Aorta (tissue), 5 donors: Measurements from ENCODE around the gene DPYSL4. TPM values are rescaled to one million over a fixed set of nuclear protein-coding genes. Genes with fewer than 3 reads are reported as not detected.

ENCODE experiments used
- ATAC-seq: fragments of 200-7000 bp; cut with Tn5 transposase; one replicate; pipeline ENCODE4 v1.9.1; 2022; ENCODE audit warnings: moderate library complexity; ENCODE audit not compliant: low FRiP score
- DNase-seq, 2 donors: peaks; one replicate each; pipeline ENCODE4 v3.0.0-alpha.2; 2020
- H3K27ac ChIP-seq, 2 donors: one replicate each; pipeline ENCODE4 v1.5.1; 2013; ENCODE audit warnings: low read length in 2 of 2, mild to moderate bottlenecking in 2 of 2, moderate library complexity in 2 of 2, control low read depth in 1 of 2, inconsistent platforms in 1 of 2, low read depth in 1 of 2
- H3K27me3 ChIP-seq, 2 donors: one replicate each; pipeline ENCODE4 v1.6.1; 2013; ENCODE audit warnings: control low read depth in 1 of 2, low read length in 1 of 2, mild to moderate bottlenecking in 1 of 2, moderate library complexity in 1 of 2; ENCODE audit not compliant: insufficient read depth in 2 of 2, control insufficient read depth in 1 of 2
- H3K36me3 ChIP-seq, 2 donors: one replicate each; pipeline ENCODE4 v1.6.1; 2013; ENCODE audit warnings: control low read depth in 1 of 2, low read length in 1 of 2, mild to moderate bottlenecking in 1 of 2; ENCODE audit not compliant: insufficient read depth in 2 of 2, control insufficient read depth in 1 of 2
- H3K4me1 ChIP-seq, 2 donors: one replicate each; pipeline ENCODE4 v1.6.1; 2013; ENCODE audit warnings: low read length in 2 of 2, control low read depth in 1 of 2, mild to moderate bottlenecking in 1 of 2, moderate library complexity in 1 of 2; ENCODE audit not compliant: insufficient read depth in 2 of 2, control insufficient read depth in 1 of 2
- H3K4me3 ChIP-seq, 2 donors: one replicate each; pipeline ENCODE4 v1.5.1; 2013; ENCODE audit warnings: low read length in 2 of 2, control low read depth in 1 of 2, mild to moderate bottlenecking in 1 of 2
- H3K9me3 ChIP-seq: one replicate; pipeline ENCODE4 v1.6.1; 2013; ENCODE audit warnings: mild to moderate bottlenecking, low read length; ENCODE audit not compliant: control insufficient read depth
- WGBS, 2 donors: extraction: QIAGEN DNeasy Blood & Tissue Kit; methylation state at CpG; one replicate each; pipeline ENCODE4 v1.1.7; 2013; 5-methylcytosine and 5-hydroxymethylcytosine counted together
- intact Hi-C, 2 donors: fragments of 100-400 bp; cut with DNase I; formaldehyde crosslinking; loops; one replicate each; pipeline versions ENCODE4 v1.14.2 to v1.15.0; 2022
- polyA plus RNA-seq, 2 donors: library from polyadenylated mRNA; stranded (reverse); fragments of 200-250 nt; gene quantifications; one replicate each; pipeline ENCODE4 v1.2.3, GENCODE V29; 2013
- total RNA-seq, 2 donors: library from RNA; stranded (reverse); fragmentation: NEBNext Ultra II Directional; extraction: Animal tissue kit (Norgen Biotek cat#: 25700); gene quantifications; one replicate each; pipeline ENCODE4 v1.2.1, GENCODE V29; 2021
- donor health status: healthy with polysubstance abuse.
- donor health status: Bipolar disorder and iron deficiency.
- donor health status: DM: no; HTN: no; CAD: no.
- donor health status: DM: no; HTN: no; CAD: no.
- donor health status: DM: yes; HTN: yes; CAD: no.

DPYSL4 gene
- total and polyA plus RNA-seq, 4 donors, result 0.84 to 1.4 (median 0.95) TPM; not detected in 1

DNA sequence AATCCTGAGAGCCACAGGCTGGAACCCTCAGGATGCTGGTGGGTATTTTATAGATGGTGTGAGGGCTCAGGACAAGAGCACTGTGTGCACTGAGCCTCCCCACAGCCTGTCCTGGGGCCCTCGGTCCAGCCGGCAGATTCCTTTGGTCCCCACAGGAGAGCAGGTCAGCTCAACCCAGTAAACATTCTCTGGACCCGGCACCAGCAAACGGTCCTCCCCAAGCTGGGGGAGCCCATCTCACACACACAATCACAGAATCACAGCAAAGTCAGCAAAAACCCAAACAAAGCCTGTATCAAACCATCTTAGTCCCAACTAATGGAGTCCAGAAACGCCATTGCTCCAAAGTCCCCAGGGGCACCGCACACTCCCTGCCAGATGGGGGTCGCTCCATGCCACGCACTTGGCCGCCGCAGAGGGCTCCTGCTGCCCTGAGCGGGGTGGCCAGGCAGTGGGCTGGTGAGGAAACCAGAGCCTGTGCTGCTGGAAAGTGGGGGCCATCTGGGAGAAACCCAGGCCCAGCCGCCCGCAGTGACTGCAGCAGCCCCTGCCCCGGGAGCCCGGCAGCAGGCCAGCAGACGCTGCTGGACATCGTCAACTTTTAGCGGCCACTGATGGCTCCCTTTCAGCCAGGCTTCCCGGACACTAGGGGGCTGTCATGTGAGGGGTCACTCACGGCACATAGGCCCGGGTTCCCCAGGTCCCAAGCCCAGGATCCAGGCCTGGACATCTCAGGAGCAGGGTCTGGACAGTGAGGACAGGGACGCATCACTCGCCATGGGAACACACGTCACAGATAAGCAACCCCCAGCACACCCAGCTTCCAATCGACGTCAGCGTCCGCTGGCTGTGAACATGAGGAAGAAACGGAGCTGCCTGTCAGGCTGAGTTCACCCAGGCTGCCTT, 52.6 kb downstream of the DPYSL4 start:
- DNase-seq, result no peak
- H3K4me3 ChIP-seq, result no peak overlapping the region
- H3K9me3 ChIP-seq, result no peaks in the 10 kb centered on the region
- no peaks in the 10 kb centered on the region for H3K27me3 ChIP-seq
- H3K36me3 ChIP-seq, result no peaks in the 10 kb centered on the region
- intact Hi-C loops, result no loop called here
- no peaks in the 10 kb centered on the region for H3K4me1 ChIP-seq
- no peak for ATAC-seq
- WGBS, 2 donors, result 64 to 65% methylated on average over 29 of the region's 29 CpGs
- no peak overlapping the region for H3K27ac ChIP-seq

DNA sequence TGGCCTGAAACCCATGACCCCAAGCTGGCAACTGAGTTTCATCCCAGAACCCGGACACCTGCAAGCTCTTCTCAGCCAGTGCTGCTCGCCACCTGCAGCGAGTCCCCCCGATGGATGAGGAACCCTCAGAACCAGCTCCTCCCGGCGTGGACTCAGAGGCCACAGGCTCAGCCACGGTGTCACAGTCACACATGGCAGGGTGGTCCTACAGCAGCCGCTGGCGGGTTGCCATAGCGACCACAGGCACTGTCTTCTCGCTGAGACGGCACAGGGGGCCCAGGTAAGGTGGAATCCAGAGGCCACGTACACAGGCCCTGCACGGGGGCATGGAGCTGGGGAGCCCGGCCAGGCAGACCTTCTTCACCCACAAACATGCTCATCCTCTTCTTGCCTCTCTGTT, 53.4 kb downstream of the DPYSL4 start:
- WGBS, 2 donors, result 89 to 90% methylated on average over 15 of the region's 15 CpGs
- Histone ChIP-seq H3K4me3 (no peak overlapping the region), H3K4me1 (no peaks in the 10 kb centered on the region), H3K27ac (no peak overlapping the region), H3K36me3 (no peaks in the 10 kb centered on the region), H3K27me3 (no peaks in the 10 kb centered on the region), H3K9me3 (no peaks in the 10 kb centered on the region)
- no peak for ATAC-seq
- intact Hi-C loops, result no loop called here
- no peak for DNase-seq

DNA sequence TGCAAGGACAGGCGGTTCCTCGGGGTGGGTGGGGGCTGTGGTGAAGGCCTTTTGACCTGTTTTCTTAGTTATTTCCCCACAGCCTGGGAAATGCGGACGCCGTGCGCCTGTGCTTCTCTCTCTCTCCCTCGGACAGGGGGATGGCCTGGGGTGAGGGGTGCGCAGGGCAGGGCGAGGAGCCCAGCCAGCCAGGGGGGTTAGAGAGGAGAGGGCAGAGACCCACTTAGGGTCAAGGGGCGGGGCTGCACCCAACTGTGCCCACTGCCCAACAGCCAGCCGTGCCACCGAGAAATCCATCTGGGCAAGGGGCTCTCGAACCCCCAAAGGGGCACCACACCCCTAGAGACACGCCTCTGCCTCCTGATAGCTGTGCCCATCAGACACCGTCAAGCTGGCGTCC, 53.8 kb downstream of the DPYSL4 start:
- Histone ChIP-seq H3K27ac (no peak overlapping the region), H3K4me1 (no peaks in the 10 kb centered on the region), H3K9me3 (no peaks in the 10 kb centered on the region), H3K4me3 (no peak overlapping the region), H3K36me3 (no peaks in the 10 kb centered on the region), H3K27me3 (no peaks in the 10 kb centered on the region)
- intact Hi-C loops, result no loop called here
- DNase-seq, result no peak
- 85 to 88% methylated on average over 14 to 16 of the region's 16 CpGs for WGBS, 2 donors
- ATAC-seq, result no peak

DNA sequence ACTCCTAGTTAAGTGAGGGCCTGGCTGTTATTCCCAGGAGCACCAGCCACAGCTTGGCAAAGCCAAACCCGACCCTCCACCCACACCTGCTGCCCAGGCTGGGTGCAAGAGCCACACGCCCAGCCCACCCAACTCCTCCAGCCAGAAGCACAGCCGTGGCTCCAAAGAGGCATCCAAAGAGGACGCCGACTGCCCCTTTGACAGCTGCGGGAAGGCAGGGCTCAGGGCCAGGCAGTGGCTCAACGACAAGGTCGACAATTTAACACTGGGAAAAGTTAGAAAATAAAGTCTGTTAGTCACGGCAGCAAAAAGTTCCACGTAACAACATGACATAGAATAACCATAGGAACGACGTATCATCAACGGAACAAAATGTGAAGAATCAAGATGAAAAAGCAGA, 54.3 kb downstream of the DPYSL4 start:
- H3K27me3 ChIP-seq, result no peaks in the 10 kb centered on the region
- ATAC-seq (no peak), DNase-seq (no peak)
- WGBS, 2 donors, result 76 to 80% methylated on average over 13 of the region's 13 CpGs
- intact Hi-C loops, result no loop called here
- no peak overlapping the region for H3K27ac ChIP-seq
- no peak overlapping the region for H3K4me3 ChIP-seq
- no peaks in the 10 kb centered on the region for H3K9me3 ChIP-seq
- H3K4me1 ChIP-seq, result no peaks in the 10 kb centered on the region
- H3K36me3 ChIP-seq, result no peaks in the 10 kb centered on the region

DNA sequence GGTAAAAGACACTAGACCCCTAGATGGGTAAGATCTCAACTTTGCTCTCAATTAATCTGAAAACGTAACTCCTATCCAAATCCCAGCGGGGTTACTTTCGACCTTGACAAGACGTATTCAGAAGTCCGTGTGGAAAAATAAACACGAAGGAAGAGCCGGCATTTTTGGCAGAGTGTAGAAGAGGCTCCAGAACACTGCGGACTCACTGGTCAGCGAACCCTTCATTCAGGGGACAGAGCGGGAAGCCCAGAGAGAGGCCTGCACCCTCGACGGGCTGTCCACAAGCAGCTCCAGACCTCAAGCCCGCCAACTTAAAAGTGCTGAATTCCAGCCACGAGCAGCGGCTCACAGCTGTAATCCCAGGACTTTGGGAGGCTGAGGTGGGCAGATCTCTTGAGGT, 54.7 kb downstream of the DPYSL4 start:
- Histone ChIP-seq H3K27me3 (no peaks in the 10 kb centered on the region), H3K4me3 (no peak overlapping the region), H3K27ac (no peak overlapping the region), H3K9me3 (no peaks in the 10 kb centered on the region), H3K36me3 (no peaks in the 10 kb centered on the region), H3K4me1 (no peaks in the 10 kb centered on the region)
- DNase-seq, result no peak
- intact Hi-C loops, result no loop called here
- ATAC-seq, result no peak
- 66 to 81% methylated on average over 15 of the region's 15 CpGs for WGBS, 2 donors

DNA sequence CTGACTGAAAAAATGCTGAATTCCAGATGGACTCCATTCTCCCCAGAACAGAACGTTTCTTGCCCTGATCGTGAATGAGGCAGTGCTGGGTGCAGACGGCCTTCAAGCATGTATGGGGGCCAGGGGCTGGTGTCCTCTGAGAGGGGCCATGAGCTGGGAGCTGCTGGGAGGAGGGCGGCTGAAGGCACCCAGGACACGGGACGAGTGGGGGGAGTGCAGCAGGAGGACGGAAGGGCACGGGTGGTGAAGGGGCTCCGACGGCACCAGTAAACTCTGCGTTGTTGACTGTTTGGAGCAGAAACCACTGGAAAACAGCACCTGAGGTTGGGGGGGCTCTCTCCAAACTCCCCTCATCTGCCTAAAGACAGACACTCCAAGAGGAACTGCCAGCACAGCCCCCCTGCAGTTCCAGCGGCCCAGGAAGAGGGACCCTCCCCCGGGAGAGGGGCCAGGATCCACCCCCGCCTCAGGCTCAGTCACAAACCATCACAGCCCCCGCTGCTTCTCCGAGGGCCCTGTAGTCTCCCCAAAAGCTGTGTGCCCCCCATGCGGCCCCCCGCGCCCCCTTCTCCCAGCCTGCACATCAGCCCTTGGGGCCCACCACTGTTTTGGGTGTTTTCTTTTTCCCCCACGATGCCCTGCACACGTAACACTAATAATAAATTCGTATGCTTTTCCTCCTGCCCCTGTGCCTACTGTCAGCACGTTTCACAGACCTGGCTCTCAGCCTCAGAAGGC, 55.5 kb downstream of the DPYSL4 start:
- H3K4me3 ChIP-seq, result no peak overlapping the region
- no peaks in the 10 kb centered on the region for H3K27me3 ChIP-seq
- no peak for DNase-seq
- no peak overlapping the region for H3K27ac ChIP-seq
- intact Hi-C loops, result no loop called here
- H3K4me1 ChIP-seq, result no peaks in the 10 kb centered on the region
- ATAC-seq, result no peak
- no peaks in the 10 kb centered on the region for H3K36me3 ChIP-seq
- H3K9me3 ChIP-seq, result no peaks in the 10 kb centered on the region
- WGBS, 2 donors, result 64 to 69% methylated on average over 22 to 23 of the region's 23 CpGs

DNA sequence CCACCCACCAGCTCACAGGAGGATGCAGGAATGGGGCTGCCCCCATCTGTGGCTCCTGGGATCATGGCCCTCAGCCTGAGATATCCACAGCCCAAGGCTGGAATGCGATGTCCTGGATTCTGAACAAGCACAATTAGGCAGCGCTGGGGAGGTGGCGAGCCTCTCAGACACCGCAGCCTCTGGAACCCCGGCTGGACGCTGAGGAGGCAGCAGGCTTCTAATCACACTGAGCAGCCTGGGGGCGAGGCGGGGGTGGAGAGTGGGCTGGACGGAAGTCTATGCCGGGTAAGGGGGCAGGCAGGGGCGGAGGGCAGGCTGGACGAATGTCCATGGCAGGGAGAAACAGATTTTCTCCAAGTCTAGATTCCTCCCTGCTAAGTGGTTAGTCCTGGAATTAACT, 56.4 kb downstream of the DPYSL4 start:
- no peak for DNase-seq
- ATAC-seq, result no peak
- Histone ChIP-seq H3K4me3 (no peak overlapping the region), H3K27me3 (no peaks in the 10 kb centered on the region), H3K4me1 (no peaks in the 10 kb centered on the region), H3K27ac (no peak overlapping the region), H3K36me3 (no peaks in the 10 kb centered on the region), H3K9me3 (no peaks in the 10 kb centered on the region)
- intact Hi-C loops, result no loop called here
- 73 to 82% methylated on average over 12 of the region's 12 CpGs for WGBS, 2 donors

DNA sequence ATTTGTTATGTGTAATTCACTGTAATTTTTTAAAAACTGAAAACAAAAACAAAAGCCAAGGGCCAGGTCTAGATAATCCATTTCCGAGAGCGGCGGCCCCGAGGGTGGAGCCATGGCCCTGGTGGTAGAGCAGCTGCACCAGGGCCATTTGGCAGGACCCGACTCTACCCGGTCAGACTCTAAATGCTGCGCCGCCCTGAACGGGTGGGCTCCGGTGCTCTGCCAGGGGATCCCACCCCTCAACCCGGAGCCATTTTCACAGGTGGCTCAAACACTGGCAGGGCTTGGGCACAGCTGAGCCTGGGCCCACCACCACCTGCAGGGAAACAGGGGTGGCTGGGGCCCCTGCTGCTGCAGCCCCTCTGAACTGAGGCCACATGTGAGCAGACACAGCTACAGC, 56.9 kb downstream of the DPYSL4 start:
- H3K4me3 ChIP-seq, result no peak overlapping the region
- no peaks in the 10 kb centered on the region for H3K9me3 ChIP-seq
- DNase-seq, result no peak
- no peak for ATAC-seq
- H3K27ac ChIP-seq, result no peak overlapping the region
- no peaks in the 10 kb centered on the region for H3K27me3 ChIP-seq
- H3K4me1 ChIP-seq, result no peaks in the 10 kb centered on the region
- WGBS, 2 donors, result 92 to 96% methylated on average over 11 of the region's 11 CpGs
- H3K36me3 ChIP-seq, result no peaks in the 10 kb centered on the region
- intact Hi-C loops, result no loop called here

DNA sequence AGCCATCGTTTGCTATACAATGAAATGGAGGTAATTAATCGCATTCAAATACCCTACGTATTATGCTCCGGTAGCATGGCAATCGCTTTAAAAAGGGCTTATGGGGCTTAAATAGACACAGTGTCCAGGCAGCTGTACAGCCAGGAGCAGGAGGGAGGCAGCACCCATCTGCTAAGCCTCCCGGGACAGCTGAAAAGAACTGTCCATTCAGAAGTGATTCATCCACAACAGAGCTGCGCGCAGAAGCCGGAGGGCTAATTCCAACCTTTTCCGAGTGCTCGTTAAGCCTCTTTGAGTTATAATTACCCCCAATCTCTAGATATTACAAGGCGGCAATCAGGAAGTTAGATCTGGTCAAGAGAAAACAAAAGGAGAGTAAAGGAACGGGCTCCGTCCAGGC, 58.3 kb downstream of the DPYSL4 start:
- Histone ChIP-seq H3K4me3 (no peak overlapping the region), H3K9me3 (no peaks in the 10 kb centered on the region), H3K27ac (no peak overlapping the region), H3K4me1 (no peaks in the 10 kb centered on the region), H3K36me3 (no peaks in the 10 kb centered on the region), H3K27me3 (no peaks in the 10 kb centered on the region)
- intact Hi-C loops, result no loop called here
- ATAC-seq (no peak), DNase-seq (no peak)
- 94 to 96% methylated on average over 14 of the region's 14 CpGs for WGBS, 2 donors
